ENCODE results near the gene SMURF2. TPM values are rescaled to one million over a fixed set of nuclear protein-coding genes. Genes with fewer than 3 reads are reported as not detected.
A peak's percentile ranks its signal among the peaks of the same experiment; 100 is the strongest.

SMURF2 gene
- total RNA-seq, 1 donor from 2014 or later = 42.3 TPM

- peak overlapping the region; percentile 100 for H3K4me3 Mint-ChIP-seq (ENCODE audit: unreplicated experiment)
- H3K4me1 Mint-ChIP-seq (ENCODE audit: unreplicated experiment) = peaks cover 50% of the 10 kb centered on the region
- no peak for TF ChIP-seq CTCF (IDR thresholded peaks at IDR 0.05)
- peaks cover 56% of the 10 kb centered on the region for H3K36me3 Mint-ChIP-seq (ENCODE audit: unreplicated experiment)
- no peaks in the 10 kb centered on the region for H3K9me3 Mint-ChIP-seq (ENCODE audit: unreplicated experiment)
- H3K27me3 Mint-ChIP-seq (ENCODE audit: unreplicated experiment) = no peaks in the 10 kb centered on the region
- peak overlapping the region; percentile 100 for H3K27ac Mint-ChIP-seq (ENCODE audit: unreplicated experiment)
- DNase-seq (ENCODE audit: extremely low spot score, unreplicated experiment) = no peak
Measured at GRCh38 chr17:64504769-64505339, 157.3 kb downstream of the SMURF2 start.

GRCh38 chr17:64503821-64504768 lies 158.0 kb downstream of the SMURF2 start:
- H3K4me1 Mint-ChIP-seq (ENCODE audit: unreplicated experiment) = peaks cover 52% of the 10 kb centered on the region
- H3K27ac Mint-ChIP-seq (ENCODE audit: unreplicated experiment) = peak overlapping the region; percentile 100
- DNase-seq (ENCODE audit: extremely low spot score, unreplicated experiment) = no peak
- no peak for TF ChIP-seq CTCF (IDR thresholded peaks at IDR 0.05)
- H3K27me3 Mint-ChIP-seq (ENCODE audit: unreplicated experiment) = no peaks in the 10 kb centered on the region
- H3K9me3 Mint-ChIP-seq (ENCODE audit: unreplicated experiment) = no peaks in the 10 kb centered on the region
- peaks cover 62% of the 10 kb centered on the region for H3K36me3 Mint-ChIP-seq (ENCODE audit: unreplicated experiment)
- peak overlapping the region; percentile 100 for H3K4me3 Mint-ChIP-seq (ENCODE audit: unreplicated experiment)

GRCh38 chr17:64503341-64503740 lies 158.8 kb downstream of the SMURF2 start:
- no peaks in the 10 kb centered on the region for H3K9me3 Mint-ChIP-seq (ENCODE audit: unreplicated experiment)
- no peaks in the 10 kb centered on the region for H3K27me3 Mint-ChIP-seq (ENCODE audit: unreplicated experiment)
- H3K27ac Mint-ChIP-seq (ENCODE audit: unreplicated experiment) = peak overlapping the region; percentile 62
- no peak for DNase-seq (ENCODE audit: extremely low spot score, unreplicated experiment)
- H3K36me3 Mint-ChIP-seq (ENCODE audit: unreplicated experiment) = peaks cover 66% of the 10 kb centered on the region
- peak overlapping the region; percentile 10 for H3K4me3 Mint-ChIP-seq (ENCODE audit: unreplicated experiment)
- peaks cover 52% of the 10 kb centered on the region for H3K4me1 Mint-ChIP-seq (ENCODE audit: unreplicated experiment)
- TF ChIP-seq CTCF (IDR thresholded peaks at IDR 0.05) = no peak

GRCh38 chr17:64502809-64503208 lies 159.3 kb downstream of the SMURF2 start:
- DNase-seq (ENCODE audit: extremely low spot score, unreplicated experiment) = no peak
- Mint-ChIP-seq H3K27ac (ENCODE audit: unreplicated experiment) (peak overlapping the region; percentile 62), H3K9me3 (ENCODE audit: unreplicated experiment) (no peaks in the 10 kb centered on the region), H3K4me3 (ENCODE audit: unreplicated experiment) (no peak overlapping the region), H3K4me1 (ENCODE audit: unreplicated experiment) (peaks cover 53% of the 10 kb centered on the region), H3K27me3 (ENCODE audit: unreplicated experiment) (no peaks in the 10 kb centered on the region), H3K36me3 (ENCODE audit: unreplicated experiment) (peaks cover 70% of the 10 kb centered on the region)
- TF ChIP-seq CTCF (IDR thresholded peaks at IDR 0.05) = no peak

GRCh38 chr17:64502021-64502420 lies 160.1 kb downstream of the SMURF2 start:
- no peak for DNase-seq (ENCODE audit: extremely low spot score, unreplicated experiment)
- no peaks in the 10 kb centered on the region for H3K9me3 Mint-ChIP-seq (ENCODE audit: unreplicated experiment)
- peaks cover 60% of the 10 kb centered on the region for H3K4me1 Mint-ChIP-seq (ENCODE audit: unreplicated experiment)
- no peak overlapping the region for H3K4me3 Mint-ChIP-seq (ENCODE audit: unreplicated experiment)
- no peaks in the 10 kb centered on the region for H3K27me3 Mint-ChIP-seq (ENCODE audit: unreplicated experiment)
- TF ChIP-seq CTCF (IDR thresholded peaks at IDR 0.05) = no peak
- H3K27ac Mint-ChIP-seq (ENCODE audit: unreplicated experiment) = peak overlapping the region; percentile 62
- peaks cover 70% of the 10 kb centered on the region for H3K36me3 Mint-ChIP-seq (ENCODE audit: unreplicated experiment)

Data from osteocyte (in vitro differentiated cells).